Stomach (tissue), 9 donors: ENCODE measurements around the gene ZBTB44. TPM values are rescaled to one million over a fixed set of nuclear protein-coding genes. Genes with fewer than 3 reads are reported as not detected.

ENCODE experiments used
- DNase-seq, 2 donors: peaks; one replicate each; pipeline versions ENCODE4 v3.0.0 to v3.0.0-alpha.2; 2013 to 2019
- H3K27ac ChIP-seq, 5 donors: fragments of 200-600 bp in 4 of 5; sonication (generic) in 4 of 5; one replicate each; pipeline ENCODE4 v1.5.1; 2013 to 2019; ENCODE audit warnings: mild to moderate bottlenecking in 1 of 5, moderate library complexity in 1 of 5
- H3K27me3 ChIP-seq, 3 donors: fragments of 200-600 bp; sonication (generic); one replicate each; pipeline ENCODE4 v1.5.1; 2017 to 2019; ENCODE audit warnings: mixed run types in 1 of 3
- H3K36me3 ChIP-seq, 4 donors: fragments of 200-600 bp; sonication (generic); 1 replicate in 3 of 4; 2 replicates in 1 of 4; pipeline ENCODE4 v1.5.1; 2016 to 2019
- H3K4me1 ChIP-seq, 4 donors: fragments of 200-600 bp; sonication (generic); one replicate each; pipeline ENCODE4 v1.5.1; 2016 to 2019
- H3K4me3 ChIP-seq, 4 donors: fragments of 200-600 bp; sonication (generic) in 3 of 4; one replicate each; pipeline ENCODE4 v1.5.1; 2016 to 2019; ENCODE audit warnings: mild to moderate bottlenecking in 1 of 4
- H3K9me3 ChIP-seq, 4 donors: fragments of 200-600 bp; sonication (generic); one replicate each; pipeline ENCODE4 v1.5.1; 2016 to 2019
- EP300 ChIP-seq: sonication (generic); formaldehyde crosslinking; IDR thresholded peaks from one replicate; pipeline ENCODE4 v1.6.1; 2017; ENCODE audit warnings: antibody characterized with exemption
- POLR2A ChIP-seq, 4 donors: fragments of 450-650 bp; IDR thresholded peaks; one replicate each; pipeline ENCODE4 v1.6.1; 2016; ENCODE audit warnings: antibody characterized with exemption in 4 of 4, control low read depth in 2 of 4, mild to moderate bottlenecking in 1 of 4, moderate library complexity in 1 of 4
- POLR2AphosphoS5 ChIP-seq, 3 donors: sonication (generic); formaldehyde crosslinking; IDR thresholded peaks; one replicate each; pipeline ENCODE4 v1.6.1; 2016; ENCODE audit warnings: antibody characterized with exemption in 3 of 3
- WGBS, 5 donors: extraction: QIAGEN DNeasy Blood & Tissue Kit in 3 of 5; methylation state at CpG; one replicate each; pipeline versions ENCODE4 v1.1.5 to v1.1.7; 2013 to 2018; 5-methylcytosine and 5-hydroxymethylcytosine counted together
- intact Hi-C: fragments of 100-400 bp; cut with DNase I; formaldehyde crosslinking; loops from one replicate; pipeline ENCODE4 v1.15.1; 2023; ENCODE audit warnings: low total_unique reads
- polyA plus RNA-seq, 3 donors: library from polyadenylated mRNA; stranded (reverse); fragments of 200-250 nt; gene quantifications; one replicate each; pipeline ENCODE4 v1.2.3, GENCODE V29; 2013
- total RNA-seq, 5 donors: library from RNA; depleted of rRNA; stranded (reverse); fragments of >200 nt; gene quantifications; one replicate each; pipeline versions ENCODE4 v1.1.0 to v1.2.3, GENCODE V29; 2014 to 2016
- TF ChIP-seq, protein P1 (sequence below), 7 experiments: fragments of 450-650 bp in 4 of 7; fragments of 200-600 bp in 3 of 7; sonication (generic) in 3 of 7; IDR thresholded peaks; one replicate each; pipeline ENCODE4 v1.5.1; 2016 to 2019; ENCODE audit warnings: antibody characterized with exemption in 7 of 7, control low read depth in 2 of 7, mild to moderate bottlenecking in 1 of 7
- donor health status: healthy with polysubstance abuse.
- donor health status: Bipolar disorder and iron deficiency.
- donor health status: healthy.

ZBTB44 gene
- total and polyA plus RNA-seq, 8 donors = 8.4 to 123 (median 35.9) TPM

DNA sequence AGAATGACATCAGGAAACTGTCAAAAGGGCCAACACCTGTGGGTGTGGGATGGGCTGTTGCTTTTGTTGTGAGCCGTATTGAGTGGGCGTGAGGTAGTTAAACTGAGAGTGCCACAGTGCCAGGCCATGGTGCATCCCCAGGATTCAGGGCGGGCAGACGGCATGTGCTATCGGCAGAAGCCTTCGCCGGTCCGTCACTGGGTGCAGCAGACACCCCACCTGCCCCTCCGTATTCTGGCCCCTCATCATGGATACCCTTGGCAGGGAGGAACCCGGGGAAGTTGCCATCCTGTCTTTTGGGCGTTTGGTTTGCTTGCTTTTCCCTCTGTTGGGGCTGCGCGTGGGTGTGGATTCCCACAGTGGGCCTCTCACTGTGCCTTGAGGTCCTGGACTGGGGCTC is 127.6 kb downstream of the ZBTB44 start:
- no peaks in the 10 kb centered on the region for H3K9me3 ChIP-seq

DNA sequence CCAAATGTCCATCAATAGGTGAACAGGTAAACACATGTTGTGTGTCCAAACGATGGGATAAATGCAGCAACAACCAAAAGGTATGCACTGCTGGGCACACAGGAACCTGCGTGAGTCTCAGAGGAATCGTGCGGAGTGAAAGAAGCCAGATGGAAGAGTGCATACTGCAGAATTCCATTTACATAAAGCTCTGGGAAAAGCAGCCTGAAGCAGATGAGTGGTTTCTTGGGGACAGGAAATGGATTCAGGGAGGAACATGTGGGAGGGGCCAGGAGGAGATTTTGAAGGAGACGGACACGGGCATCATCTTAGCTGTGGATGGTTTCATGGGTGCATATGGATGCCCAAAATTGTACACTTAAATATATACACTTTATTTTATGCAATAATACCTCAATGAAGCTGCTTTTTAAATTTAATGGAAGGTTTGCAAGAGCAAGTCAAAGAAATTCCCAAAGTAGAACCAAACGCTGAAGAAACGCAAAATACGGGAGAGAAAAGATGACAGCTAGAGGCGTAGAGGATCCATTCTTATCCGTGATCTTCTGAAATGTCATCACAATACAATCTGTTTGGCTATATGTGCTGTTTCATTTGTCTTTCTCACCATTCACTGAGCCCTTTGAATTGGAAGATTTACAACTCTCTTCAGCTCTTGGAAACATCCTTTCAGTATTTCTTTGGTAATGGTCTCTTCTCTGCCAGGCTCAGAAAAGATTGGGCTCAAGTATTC is 130.7 kb downstream of the ZBTB44 start:
- H3K36me3 ChIP-seq = peaks cover 0 to 5% (median 0%) of the 10 kb centered on the region in 4 donors
- no peak overlapping the region for H3K27ac ChIP-seq
- H3K4me3 ChIP-seq = no peak overlapping the region
- H3K9me3 ChIP-seq = no peaks in the 10 kb centered on the region
- H3K27me3 ChIP-seq = no peaks in the 10 kb centered on the region
- no peak for DNase-seq
- peaks cover 27 to 34% (median 30%) of the 10 kb centered on the region in 4 donors for H3K4me1 ChIP-seq
- intact Hi-C loops = no loop called here
- TF ChIP-seq, protein P1, sequence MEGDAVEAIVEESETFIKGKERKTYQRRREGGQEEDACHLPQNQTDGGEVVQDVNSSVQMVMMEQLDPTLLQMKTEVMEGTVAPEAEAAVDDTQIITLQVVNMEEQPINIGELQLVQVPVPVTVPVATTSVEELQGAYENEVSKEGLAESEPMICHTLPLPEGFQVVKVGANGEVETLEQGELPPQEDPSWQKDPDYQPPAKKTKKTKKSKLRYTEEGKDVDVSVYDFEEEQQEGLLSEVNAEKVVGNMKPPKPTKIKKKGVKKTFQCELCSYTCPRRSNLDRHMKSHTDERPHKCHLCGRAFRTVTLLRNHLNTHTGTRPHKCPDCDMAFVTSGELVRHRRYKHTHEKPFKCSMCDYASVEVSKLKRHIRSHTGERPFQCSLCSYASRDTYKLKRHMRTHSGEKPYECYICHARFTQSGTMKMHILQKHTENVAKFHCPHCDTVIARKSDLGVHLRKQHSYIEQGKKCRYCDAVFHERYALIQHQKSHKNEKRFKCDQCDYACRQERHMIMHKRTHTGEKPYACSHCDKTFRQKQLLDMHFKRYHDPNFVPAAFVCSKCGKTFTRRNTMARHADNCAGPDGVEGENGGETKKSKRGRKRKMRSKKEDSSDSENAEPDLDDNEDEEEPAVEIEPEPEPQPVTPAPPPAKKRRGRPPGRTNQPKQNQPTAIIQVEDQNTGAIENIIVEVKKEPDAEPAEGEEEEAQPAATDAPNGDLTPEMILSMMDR (IDR thresholded peaks at IDR 0.05) = no peak
- TF ChIP-seq POLR2AphosphoS5 (IDR thresholded peaks at IDR 0.05) (no peak), POLR2A (IDR thresholded peaks at IDR 0.05) (no peak), EP300 (no peak)
- 79 to 85% (median 80%) methylated on average over 11 of the region's 11 CpGs for WGBS, 5 donors

More for the DNA sequence above, 127.6 kb downstream of the ZBTB44 start:
- intact Hi-C loops = no loop called here
- DNase-seq = no peak
- H3K4me1 ChIP-seq = peaks cover 2 to 22% (median 14%) of the 10 kb centered on the region in 4 donors
- H3K36me3 ChIP-seq = peaks cover 0 to 21% (median 9%) of the 10 kb centered on the region in 4 donors
- H3K27ac ChIP-seq = no peak overlapping the region
- H3K4me3 ChIP-seq = no peak overlapping the region
- H3K27me3 ChIP-seq = no peaks in the 10 kb centered on the region
- TF ChIP-seq, protein P1 (IDR thresholded peaks at IDR 0.05) = no peak
- no peak for TF ChIP-seq POLR2AphosphoS5 (IDR thresholded peaks at IDR 0.05)
- TF ChIP-seq EP300 = no peak
- TF ChIP-seq POLR2A (IDR thresholded peaks at IDR 0.05) = no peak
- 91 to 94% (median 92%) methylated on average over 7 to 13 of the region's 13 CpGs for WGBS, 5 donors

DNA sequence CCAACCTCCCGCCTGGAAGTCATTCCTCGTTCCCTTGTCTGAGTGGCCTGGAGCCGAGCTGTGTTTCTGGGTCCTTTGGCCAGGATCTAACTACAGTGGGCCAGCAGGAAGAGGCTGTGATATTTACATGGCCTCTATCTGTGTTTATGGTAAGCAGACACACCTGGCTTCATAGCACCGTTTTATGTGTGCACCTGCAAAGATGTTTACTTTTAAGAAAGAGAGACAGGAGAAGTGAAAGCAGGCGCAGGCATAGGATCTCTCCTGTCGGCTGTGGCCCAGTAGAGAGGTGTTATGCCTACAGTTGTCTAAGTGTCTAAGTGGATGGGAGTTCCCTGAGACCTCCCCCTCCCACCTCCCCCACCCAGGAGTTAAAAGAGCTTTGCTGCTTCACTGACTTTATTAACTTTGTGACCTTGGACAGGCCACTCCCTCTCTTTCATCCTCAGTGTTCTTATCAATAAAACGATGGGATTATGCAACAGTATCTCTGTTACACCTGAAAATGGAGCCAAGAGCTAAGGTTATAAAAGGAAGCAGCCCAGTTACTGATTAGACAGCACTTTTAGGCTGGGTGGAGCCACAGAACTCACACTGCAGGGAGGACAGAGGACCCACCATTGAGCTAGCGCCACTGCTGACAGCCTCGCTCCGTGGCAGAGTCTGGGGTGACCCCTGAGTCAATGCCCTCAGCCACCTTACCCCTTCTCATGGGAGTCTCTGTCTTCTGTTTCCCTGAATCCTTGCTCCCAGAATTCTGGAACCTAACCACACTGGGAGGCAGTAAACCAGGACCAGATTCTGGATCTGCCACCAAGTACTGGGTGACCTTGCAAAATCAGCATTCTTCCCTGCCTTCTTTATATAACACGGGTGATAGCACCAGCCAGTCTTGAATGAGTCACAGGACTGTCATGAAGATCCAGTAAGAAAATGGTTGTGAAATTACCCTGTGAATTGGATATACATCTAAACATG is 133.1 kb downstream of the ZBTB44 start:
- H3K4me3 ChIP-seq = no peak overlapping the region
- TF ChIP-seq POLR2AphosphoS5 (IDR thresholded peaks at IDR 0.05) = peak in 2 of 3 donors; percentile 10 to 44
- no peak for TF ChIP-seq POLR2A (IDR thresholded peaks at IDR 0.05)
- peaks cover 36 to 56% (median 42%) of the 10 kb centered on the region in 4 donors for H3K4me1 ChIP-seq

DNA sequence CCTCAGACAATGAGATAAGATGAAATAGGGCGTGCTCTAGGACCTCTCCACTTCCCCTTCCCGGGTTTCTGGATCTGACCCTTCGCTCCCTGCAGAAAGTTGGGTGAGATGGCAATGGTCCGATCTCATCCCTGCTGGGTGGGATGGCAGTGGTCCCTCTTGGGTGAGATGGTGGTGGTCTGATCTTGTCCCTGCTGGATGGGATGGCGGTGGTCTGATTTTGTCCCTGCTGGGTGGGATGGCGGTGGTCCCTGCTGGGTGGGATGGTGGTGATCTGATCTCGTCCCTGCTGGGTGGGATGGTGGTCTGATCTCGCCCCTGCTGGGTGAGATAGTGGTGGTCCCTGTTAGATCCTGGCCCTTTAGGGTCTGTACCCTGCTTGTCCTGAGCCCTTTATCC is 133.8 kb downstream of the ZBTB44 start:
- TF ChIP-seq POLR2A (IDR thresholded peaks at IDR 0.05) (no peak), POLR2AphosphoS5 (IDR thresholded peaks at IDR 0.05) (no peak), EP300 (no peak)
- TF ChIP-seq, protein P1 (IDR thresholded peaks at IDR 0.05) = no peak
- H3K4me1 ChIP-seq = peaks cover 36 to 56% (median 42%) of the 10 kb centered on the region in 4 donors
- no peak for DNase-seq
- H3K27ac ChIP-seq = peak overlapping the region; percentile 46 to 84 (median 71)
- intact Hi-C loops = no loop called here
- H3K9me3 ChIP-seq = no peaks in the 10 kb centered on the region
- no peaks in the 10 kb centered on the region for H3K27me3 ChIP-seq
- no peaks in the 10 kb centered on the region for H3K36me3 ChIP-seq
- no peak overlapping the region for H3K4me3 ChIP-seq
- 64 to 75% (median 71%) methylated on average over 8 of the region's 8 CpGs for WGBS, 5 donors

More for the DNA sequence above, 133.1 kb downstream of the ZBTB44 start:
- WGBS, 5 donors = 21 to 45% (median 27%) methylated on average over 11 of the region's 11 CpGs
- peak; percentile 56 to 75 for DNase-seq
- H3K9me3 ChIP-seq = no peaks in the 10 kb centered on the region
- no peaks in the 10 kb centered on the region for H3K27me3 ChIP-seq
- intact Hi-C loops = no loop called here
- H3K36me3 ChIP-seq = no peaks in the 10 kb centered on the region
- H3K27ac ChIP-seq = peak overlapping the region; percentile 63 to 85 (median 75)
